Bone marrow (tissue), 2 donors: ENCODE results near the gene PGM2L1.
A peak's percentile ranks its signal among the peaks of the same experiment; 100 is the strongest.
"Not testable (repeated sequence)": the region's sequence is repeated elsewhere in the genome, so short reads cannot be mapped to it uniquely, and the experiment has no call there.

Experiments
- DNase-seq, 2 donors: peaks; one replicate each; lab custom pipeline; 2025; lab: John Stamatoyannopoulos, UW

Gene PGM2L1

GRCh38 chr11:74398244-74399159 lies at the start of gene PGM2L1:
PGM2L1 (minus strand) TSS chr11:74398433; CDS start chr11:74398161, 272 bp downstream.
- DNase-seq: peak; percentile 92 to 99

DNA sequence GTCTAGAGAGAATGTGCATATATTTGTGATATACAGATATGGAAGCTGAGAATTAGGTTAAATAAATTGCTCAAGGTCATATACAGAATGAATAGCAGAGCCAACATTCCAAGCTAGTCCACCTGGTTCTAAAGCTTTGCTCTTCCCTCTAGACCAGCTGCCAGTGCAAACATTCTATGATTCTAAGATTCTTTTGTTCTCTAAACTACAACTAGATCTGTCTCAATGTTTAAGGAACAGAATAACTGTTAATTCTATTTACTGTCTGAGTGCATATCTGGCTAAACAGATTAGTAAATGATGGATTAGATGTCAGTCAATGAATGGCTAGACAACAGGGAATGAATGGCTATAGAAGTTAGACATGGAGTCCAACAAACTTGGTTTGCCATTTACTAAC lies 49.5 kb upstream of the PGM2L1 start:
- DNase-seq: no peak

GRCh38 chr11:74446532-74446938 lies 48.3 kb upstream of the PGM2L1 start:
- no peak for DNase-seq

GRCh38 chr11:74444173-74444826 lies 46.1 kb upstream of the PGM2L1 start:
- DNase-seq: no peak

DNA sequence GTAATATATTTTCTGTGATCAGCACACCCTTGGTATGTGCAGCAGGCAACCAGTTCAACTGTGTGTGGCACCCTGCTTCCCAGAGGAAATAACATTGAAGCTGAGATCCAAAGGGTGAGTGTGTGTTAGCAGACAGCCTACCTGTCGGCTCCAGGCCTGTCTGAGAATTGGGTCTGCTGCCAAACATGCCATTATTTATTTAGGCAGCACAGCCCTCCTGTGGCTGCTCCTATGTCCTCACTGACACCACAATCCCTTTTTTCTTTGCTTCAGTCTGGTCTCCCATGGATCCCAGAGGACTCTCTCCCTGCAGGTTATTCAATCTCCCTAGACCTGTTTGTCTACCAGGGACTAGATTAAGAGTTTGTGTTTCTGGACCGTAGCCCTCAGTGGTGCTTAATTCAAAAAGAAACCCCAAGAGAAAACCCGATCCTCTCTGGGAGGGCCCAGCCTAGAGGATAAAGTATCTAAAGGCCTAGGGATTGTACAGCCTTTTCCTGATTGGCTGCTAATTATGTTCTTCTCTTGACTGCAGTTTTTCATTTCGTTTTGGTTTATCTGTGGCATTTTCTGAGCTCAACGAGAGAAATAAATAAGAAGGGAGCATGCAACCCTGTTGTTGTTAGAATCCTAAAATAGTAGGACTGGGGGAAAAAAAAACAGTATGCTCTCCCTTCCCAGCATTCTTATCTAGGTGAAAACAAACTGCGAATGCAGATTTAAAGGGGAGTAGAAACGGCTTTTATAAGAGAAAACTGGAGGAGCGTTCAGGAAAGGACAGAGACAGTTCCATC lies 45.0 kb upstream of the PGM2L1 start:
- DNase-seq: no peak

DNA sequence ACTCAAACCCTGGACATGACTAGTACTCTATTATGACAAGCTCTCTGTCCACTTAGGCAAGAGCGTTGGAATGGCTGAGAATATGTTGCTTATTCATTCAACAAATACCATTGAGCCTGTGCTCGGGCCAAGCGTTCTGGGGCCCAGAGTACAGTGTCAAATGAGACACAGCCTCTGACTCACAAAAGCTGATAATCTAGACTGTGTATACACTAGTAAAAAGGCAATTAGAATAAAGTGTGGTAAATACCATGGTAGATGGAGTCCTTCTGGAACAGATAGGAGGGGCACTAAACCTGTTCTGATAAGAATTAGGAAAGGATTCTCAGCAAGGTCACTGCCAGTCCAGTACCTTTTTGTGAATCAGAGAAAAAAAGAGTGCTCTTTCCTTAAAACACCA lies 44.4 kb upstream of the PGM2L1 start:
- no peak for DNase-seq

DNA sequence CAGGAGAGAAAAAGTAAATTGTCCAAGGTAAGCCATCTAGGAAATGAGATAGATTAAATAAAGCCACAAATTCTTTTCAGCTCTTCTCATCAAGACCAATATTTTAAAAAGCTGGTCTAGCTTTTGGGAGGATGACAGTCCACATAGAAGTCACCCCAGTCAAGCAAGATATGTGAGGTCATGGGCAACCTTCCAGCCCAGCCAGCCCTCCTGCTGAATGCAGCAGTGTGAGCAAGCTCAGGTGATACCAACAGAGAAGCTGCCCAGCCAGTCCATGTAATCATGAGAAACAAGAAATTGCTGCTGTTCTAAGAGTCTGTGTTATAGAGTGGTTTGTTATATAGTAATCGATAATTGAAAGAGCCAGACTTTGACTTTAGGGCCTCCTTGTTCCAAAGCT lies 40.4 kb upstream of the PGM2L1 start:
- DNase-seq: no peak

DNA sequence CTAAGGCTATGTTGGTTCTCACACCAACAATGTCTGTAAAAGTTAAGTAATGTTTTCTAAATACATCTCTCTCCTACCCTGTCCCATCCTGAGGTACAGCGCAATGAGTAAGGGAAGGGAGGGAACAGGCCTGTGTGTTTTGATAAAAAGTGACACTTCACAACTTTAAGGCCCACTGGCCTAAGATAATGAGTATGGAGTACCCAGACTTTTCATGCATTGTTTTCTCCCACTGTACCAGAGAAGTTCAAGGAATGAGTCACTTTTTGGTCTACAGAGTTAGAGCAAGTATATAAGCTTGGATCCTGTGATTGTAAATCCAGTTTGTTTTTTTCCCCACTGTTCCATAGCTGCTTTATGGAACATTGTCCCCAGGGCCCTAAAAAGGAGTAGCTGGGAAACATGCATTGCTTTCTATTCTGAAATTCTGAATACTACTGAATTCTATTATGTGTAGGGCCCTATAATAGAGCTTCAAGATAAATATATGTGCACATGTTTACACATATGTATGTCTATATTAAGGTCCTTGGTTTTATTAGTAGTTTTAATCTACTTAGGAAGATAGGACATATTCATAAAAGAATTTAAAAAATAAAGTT lies 39.3 kb upstream of the PGM2L1 start:
- no peak for DNase-seq

GRCh38 chr11:74434528-74434927 lies 36.3 kb upstream of the PGM2L1 start:
- DNase-seq: no peak

DNA sequence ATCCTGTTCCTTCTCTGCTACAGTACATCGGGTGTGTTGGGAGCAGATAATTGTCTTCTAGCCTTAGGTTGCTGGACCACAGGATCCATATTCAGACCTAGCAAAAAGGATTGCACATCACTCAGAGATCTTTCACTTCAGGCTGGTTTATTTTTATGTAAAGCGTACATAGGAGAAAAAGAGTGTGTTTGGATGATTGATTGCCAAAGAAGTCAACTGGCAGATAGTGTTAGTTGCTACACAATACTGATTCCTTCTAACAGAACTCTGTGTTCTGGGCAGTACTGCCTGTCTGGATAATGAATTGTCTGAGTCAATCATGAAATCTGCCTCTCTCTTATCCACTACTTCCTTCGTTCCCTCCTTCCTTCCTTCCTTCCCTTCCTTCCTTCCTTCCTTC lies 31.0 kb upstream of the PGM2L1 start:
- no peak for DNase-seq

DNA sequence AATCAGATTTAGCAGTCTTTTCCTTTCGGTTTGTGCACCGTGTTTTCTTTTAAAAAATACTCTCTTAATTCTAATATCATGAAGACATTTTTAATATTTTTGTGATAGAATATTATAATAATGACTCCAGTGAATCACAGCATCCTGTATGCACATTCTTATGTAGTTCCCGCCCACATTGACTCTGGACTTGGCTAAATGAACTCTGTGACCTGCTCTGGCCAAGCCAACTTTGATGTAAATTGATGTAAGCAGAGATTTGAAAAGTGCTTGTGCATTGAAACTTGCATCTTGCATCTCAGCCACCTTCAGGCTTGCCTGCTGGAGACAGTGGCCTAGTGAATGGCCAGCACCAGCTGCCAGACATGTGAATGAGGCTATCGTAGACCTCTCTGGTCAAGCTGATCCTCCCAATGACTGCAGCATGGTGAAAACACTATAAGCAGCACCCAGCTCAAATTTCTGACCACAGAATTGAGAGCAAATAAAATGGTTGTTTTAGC lies 29.2 kb upstream of the PGM2L1 start:
- DNase-seq: no peak

GRCh38 chr11:74425100-74425499 lies 26.9 kb upstream of the PGM2L1 start:
- DNase-seq: no peak

DNA sequence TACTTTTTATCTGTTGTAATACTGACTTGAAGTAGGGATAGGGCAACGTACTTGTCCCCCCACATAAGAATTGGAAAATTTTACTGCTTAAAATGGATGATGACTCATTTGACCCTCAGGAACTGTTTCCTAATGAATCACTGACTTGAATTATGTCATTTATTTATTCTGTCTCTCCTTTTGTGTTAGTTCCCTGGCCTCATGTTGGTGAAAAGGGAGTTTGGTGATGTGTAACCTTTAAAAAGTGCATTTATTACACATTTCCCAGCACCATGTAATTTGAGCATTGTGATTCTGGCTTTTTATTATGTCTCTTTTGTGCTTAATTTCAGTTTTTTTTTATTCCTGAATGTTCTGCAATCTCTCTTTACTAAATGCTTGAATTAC lies 20.3 kb upstream of the PGM2L1 start:
- DNase-seq: no peak

DNA sequence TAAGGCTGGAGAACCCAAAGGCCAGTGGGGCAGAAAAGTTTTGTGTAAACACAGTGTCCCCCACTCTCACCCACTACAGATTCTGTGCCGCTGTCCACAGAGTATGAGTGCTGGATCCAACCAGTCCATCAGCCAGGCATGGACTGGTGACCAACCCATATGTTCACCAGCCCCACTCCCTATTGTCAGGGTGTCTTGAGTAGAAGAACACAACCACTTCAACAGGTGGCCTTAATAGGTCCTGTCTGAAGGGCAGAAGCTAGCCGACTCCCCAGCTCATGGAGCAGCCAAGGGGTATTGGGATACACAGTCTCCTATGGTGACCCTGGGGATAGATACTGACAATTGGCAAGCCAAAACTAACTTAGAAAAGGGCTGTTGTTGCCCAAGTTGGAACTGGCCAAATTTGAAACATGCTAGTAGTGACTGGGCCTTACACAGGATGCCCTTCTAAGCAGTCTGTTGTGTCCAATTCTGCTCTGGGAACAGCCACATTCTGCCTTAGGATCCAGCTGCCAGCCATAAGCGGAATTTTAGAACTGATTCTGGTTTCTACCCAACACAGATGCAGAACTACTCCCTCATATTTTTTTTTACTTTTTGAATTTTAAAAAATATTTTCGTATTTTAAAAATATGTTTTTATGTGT lies 19.8 kb upstream of the PGM2L1 start:
- DNase-seq: no peak

- DNase-seq: no peak
These were observed 19.2 kb upstream of the PGM2L1 start for GRCh38 chr11:74417379-74417804.

DNA sequence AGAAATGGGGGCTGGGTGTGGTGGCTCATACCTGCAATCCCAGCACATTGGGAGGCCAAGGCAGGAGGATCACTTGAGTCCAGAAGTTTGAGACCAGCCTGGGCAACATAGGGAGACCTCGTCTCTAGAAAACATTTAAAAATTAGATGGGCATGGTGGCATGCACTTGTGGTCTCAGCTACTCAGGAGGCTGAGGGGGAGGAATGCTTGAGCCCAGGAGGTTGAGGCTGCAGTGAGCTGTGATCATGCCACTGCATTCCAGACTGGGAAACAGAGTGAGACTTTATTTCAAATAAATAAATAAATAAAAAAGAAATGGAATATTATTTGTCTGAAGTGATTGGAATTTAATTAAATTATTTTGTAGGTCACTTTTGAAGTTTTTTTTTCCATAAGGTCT lies 18.7 kb upstream of the PGM2L1 start:
- DNase-seq: not testable (repeated sequence)

DNA sequence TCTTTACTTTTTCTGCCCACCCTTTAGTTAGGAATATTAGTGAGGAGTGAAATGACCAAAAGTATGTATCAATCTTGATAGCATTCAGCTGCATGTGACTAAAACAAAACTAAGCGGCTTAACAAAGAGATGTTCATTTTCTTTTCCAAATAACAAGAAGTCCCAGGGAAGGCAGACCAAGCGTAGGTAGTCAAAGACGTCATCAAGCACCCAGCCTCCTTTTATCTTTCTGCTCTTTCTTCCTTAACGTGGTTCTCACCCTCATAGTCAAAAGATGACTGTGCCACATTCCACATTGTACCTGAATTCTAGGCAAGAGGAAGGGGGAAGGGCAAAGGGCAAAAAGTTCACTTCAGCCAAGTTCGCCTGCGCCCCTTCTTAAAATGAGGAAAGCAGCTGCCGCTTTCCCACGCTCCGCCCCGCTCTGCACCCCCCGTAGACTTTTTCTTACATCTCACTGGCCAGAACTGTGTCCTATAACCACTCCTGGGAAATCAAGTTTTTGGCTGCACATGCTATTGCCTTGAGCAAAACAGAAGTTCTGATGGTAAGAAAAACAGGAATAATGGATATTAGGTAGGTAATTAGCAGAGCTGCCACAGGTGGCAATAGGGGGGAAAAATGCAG lies 14.6 kb upstream of the PGM2L1 start:
- no peak for DNase-seq

- no peak for DNase-seq
These were observed 14.1 kb upstream of the PGM2L1 start for GRCh38 chr11:74412321-74412720.

DNA sequence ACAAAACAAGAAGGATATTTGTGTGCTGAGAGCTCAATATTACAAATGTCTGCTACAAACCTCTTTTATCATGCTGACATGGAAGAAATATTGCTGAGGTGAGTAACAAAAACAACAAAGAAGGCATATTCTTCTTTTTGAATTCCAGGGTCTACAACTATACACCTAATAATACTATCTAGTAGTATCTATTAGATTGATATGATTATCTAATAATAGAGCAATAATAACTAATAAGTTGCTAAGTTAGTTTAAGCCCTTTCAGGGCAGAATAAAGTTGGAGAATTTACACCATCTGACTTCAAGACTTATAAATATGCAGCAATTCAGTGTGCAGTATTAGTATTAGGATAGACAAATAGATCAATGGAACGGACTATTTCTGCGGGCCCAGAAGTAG lies 11.4 kb upstream of the PGM2L1 start:
- DNase-seq: no peak

DNA sequence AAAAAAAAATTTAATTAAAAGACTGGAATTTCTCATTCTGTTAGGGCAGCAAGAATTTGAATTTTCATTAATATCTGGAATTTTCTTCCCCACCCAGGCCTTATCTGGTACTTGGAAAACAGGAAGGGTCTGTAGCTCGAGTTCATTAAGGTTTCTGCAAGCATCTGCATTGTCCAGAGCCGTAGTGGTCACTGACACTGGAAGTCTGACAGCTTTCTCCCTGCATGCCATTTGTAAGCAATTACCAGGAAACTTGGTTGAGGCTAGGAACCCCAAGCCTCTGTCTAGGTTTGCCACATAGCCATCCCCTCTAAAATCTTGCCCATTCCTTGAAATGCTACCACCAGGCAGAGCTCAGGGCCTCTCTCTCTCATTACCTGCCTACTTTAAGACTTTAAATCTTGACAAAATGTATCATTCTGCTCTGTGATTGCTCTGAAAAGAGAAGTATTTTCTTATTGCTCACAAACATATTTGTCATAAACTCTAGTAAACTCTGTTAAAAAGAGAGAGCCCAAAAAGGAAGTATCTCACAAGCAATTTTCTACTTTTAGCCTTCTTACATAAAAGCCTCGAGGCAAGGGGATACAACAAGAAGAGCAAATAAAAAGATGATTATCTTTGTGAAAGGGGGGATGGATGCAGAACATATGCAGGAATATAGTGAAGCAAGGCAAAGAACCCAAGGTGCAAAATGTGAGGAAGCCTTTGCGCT lies 5.5 kb upstream of the PGM2L1 start:
- DNase-seq: no peak
